HG03103 (cell line): Measurements from ENCODE around the gene MYRFL.
A peak's percentile ranks its signal among the peaks of the same experiment; 100 is the strongest.

Experiments
- ATAC-seq: cut with Tn5 transposase; IDR thresholded peaks from one replicate; pipeline ENCODE4 v1.9.1; 2021; ENCODE audit warnings: low read depth; ENCODE audit not compliant: unreplicated experiment

The MYRFL gene

DNA sequence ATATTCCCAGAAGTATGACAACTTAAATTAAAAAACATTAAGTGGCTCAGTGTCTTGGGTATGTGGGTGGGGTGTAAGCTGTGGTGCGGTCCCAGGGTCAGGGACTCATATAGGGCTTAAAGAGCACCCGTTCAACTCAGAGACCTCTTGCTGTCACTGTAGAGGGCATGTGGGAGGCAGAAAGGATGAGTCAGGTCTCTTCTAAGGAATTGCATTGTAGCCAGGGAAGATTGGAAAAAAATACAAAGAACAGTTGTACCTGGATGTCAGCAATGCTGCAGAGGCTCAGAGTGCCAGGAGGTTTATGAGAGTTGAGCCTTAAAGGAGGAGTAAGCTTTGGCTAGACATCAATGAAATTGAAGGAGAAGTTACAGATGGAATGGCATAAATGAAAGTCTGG is 104.1 kb downstream of the MYRFL start:
- no peak for ATAC-seq

DNA sequence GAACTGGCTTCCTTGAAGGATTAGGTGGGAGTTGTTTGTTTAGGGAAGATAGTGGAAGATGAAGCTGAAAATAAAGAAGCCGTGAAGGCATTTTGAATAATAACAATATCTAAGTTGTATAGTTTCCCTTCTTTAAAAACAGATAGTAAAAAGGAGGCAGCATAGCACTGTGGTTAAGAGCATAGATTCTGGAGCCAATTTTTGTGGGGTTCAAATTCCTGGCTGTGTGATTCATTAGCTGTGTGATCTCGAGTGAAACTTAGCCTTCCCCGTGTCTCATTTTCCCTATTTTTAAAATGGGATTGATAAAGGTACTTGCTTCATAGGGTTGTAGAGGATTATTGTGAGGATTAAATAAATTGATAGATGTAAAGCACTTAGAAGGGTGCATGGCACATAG is 104.5 kb downstream of the MYRFL start:
- no peak for ATAC-seq

- ATAC-seq, result no peak
Measured at GRCh38 chr12:69931569-69931968, 106.5 kb downstream of the MYRFL start.

DNA sequence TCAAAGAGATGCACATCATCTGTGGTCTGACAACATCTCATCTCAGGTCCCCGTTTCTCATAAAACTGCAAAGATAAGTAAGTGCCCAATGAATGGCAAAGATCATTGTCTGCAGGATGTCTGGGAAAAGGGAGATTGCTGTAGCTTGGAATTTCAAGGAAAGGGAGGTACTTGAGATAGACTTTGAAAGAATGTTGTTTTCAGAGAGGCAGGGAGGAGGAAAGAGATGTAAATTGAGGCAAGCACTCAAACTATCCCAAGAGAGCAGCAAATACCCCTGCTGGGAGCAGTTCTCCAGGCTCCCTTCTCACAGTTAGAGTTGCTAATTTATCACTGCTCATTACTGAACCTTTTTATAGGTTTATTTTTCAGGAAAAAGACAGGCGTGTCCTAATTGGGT is 107.1 kb downstream of the MYRFL start:
- no peak for ATAC-seq

GRCh38 chr12:69932676-69933552 is 107.9 kb downstream of the MYRFL start:
- peak; percentile 79 for ATAC-seq

DNA sequence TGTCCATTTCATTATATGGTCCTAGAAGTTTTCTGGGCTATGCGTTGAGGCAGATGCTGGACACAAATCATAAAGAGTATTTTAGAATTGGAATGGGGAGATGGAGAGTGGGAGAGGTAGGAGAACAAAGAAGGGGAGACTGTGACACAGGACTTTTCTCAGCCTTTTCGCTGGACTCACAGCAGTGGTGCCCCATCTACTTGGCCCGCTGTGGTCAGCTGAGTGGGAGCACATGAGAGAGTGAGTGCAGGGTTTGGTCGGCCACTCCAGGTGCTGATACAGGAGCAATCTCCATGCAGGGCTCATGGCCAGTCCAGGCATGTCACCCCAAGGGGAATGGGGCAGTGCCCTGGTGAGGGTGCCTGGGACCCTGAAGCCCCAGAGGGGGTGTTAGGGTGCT is 109.0 kb downstream of the MYRFL start:
- ATAC-seq, result no peak

GRCh38 chr12:69935651-69936100 is 110.6 kb downstream of the MYRFL start:
- no peak for ATAC-seq

- no peak for ATAC-seq
Measured at GRCh38 chr12:69936214-69936731, 111.2 kb downstream of the MYRFL start.

GRCh38 chr12:69936766-69937165 is 111.7 kb downstream of the MYRFL start:
- ATAC-seq, result no peak

- ATAC-seq, result no peak
Measured at GRCh38 chr12:69947123-69947522, 122.1 kb downstream of the MYRFL start.

DNA sequence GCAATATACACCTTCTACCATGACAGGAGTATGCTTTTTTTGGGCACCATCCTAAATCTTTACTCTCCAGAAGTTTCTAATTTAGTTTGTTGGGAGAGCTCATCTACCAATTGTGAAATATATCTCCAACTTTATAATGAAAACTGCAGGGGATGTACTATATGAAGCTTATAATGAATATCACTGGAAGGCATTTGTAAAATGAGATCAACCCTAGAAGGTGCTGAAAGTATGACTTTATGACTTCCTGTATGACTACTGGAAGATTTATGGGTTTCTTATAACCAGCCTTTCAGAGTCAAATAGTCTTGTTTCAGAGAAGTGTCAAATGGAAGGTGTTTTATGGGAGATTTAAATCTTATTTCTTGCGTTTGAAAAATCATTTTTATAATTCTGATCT is 122.9 kb downstream of the MYRFL start:
- ATAC-seq, result no peak

GRCh38 chr12:69948851-69949250 is 123.8 kb downstream of the MYRFL start:
- ATAC-seq, result no peak

DNA sequence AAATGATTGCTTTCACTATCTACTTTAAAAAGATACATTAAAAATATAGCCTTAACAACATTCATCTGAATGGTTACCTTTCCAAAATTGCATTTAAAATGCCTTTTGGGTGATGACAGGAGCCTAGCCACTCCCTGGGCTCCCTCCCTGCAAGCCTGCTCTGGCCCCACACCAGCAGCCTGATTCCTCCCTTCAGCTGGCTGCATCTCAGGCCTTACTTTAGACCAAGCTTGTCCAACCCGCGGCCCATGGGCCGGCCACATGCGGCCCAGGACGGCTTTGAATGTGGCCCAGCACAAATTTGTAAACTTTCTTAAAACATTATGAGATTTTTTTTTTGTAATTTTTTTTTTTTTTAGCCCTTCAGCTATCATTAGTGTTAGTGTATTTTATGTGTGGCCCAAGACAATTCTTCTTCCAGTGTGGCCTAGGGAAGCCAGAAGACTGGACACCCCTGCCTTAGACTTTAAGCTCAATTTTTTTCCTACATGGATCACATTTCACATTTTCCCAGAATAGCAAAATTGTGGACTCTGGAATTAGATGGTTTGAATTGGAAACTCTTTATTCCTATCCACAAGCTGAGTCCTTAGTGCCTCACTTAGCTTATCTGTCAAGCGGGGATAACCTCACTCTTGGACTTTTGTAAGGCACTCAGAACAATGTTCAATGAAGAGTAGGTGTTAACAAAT is 124.4 kb downstream of the MYRFL start:
- no peak for ATAC-seq

DNA sequence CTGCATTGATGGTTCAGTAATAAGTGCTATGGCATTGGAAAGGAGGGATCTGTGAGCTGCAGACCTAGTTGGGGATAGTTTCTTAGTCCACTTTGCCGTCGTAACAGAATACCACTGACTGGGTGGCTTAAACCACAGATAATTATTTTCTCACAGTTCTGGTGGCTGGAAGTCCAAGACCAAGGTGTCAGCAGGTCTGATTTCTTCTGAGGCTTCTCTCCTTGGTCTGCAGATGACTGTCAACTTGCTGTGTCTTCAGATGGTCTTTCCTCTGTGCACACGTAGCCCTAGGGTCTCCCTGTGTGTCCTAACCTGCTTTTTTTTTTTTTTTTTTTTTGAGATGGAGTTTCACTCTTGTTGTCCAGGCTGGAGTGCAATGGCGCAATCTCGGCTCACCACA is 126.1 kb downstream of the MYRFL start:
- no peak for ATAC-seq

GRCh38 chr12:69952890-69953289 is 127.9 kb downstream of the MYRFL start:
- ATAC-seq, result no peak

- no peak for ATAC-seq
Measured at GRCh38 chr12:69961246-69961645, 136.2 kb downstream of the MYRFL start.

DNA sequence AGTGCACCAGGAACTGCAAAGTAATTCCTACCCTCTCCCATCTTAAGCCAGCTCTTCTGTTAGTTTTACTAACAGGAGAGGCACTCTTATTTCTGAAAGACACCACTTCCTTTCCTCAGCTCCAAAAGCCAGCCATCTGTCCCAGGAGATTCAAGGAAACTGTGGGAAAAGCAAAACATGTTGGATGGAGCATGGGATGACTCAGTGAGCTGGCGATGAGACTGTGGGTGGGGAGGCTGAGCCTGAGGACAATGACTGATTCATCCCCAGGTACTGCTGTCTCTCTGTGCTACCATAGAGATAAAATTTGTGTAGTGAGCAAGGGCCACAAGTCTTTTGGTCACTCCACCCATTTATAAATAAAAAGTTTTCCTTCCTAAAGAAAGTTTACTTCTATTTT is 141.4 kb downstream of the MYRFL start:
- ATAC-seq, result no peak

- no peak for ATAC-seq
Measured at GRCh38 chr12:69966839-69967238, 141.8 kb downstream of the MYRFL start.

DNA sequence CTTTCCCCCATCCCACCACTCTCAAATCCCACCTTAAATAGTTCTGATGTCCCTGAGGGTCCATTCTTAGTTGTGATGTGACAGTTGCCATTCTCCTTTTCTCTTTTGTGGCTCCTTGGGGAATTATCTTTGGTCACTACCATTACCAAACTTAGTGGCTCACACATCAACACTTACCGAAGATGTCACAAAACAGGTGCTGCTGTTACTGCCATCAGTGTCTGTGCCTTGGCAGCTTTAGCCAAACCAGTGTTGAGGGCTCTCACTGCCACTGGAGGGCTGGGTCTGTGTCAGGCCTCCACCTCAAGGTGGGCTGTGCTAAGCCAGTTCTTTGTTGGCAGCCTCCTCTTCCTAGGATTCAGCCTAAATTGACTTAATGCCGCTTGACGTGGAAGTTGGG is 144.0 kb downstream of the MYRFL start:
- no peak for ATAC-seq

DNA sequence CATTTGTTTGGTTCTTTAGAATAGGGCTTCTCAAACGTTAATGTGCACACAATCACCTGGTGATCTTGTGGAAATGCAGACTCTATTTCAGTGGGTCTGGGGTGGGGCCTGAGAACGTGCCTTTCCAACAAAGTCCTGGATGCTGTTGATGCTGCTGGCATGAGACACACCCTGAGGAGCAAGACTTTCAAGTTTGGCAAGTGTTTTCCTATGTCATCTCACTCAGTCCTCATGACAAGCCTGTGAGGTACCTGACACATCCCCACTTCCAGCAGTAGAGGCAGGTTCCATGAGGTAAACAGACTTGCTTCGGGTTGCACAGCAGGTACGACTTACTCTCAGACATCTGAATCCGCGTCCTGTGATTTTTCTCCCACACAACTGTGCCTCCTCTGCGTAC is 147.1 kb downstream of the MYRFL start:
- no peak for ATAC-seq

GRCh38 chr12:69978020-69978419 is 153.0 kb downstream of the MYRFL start:
- no peak for ATAC-seq
